ENCODE measurements around the gene ROR2. TPM values are rescaled to one million over a fixed set of nuclear protein-coding genes. Genes with fewer than 3 reads are reported as not detected.

The ROR2 gene
- total RNA-seq, 4 donors from 2014 or later, result 35.6 to 67.6 (median 50.6) TPM

- TF ChIP-seq CTCF (IDR thresholded peaks at IDR 0.05) (no peak), POLR2A (IDR thresholded peaks at IDR 0.05) (no peak)
- Histone ChIP-seq H3K4me3 (no peak overlapping the region), H3K9me3 (no peaks in the 10 kb centered on the region), H3K36me3 (no peaks in the 10 kb centered on the region), H3K27me3 (no peaks in the 10 kb centered on the region), H3K4me1 (no peaks in the 10 kb centered on the region), H3K27ac (peak overlapping the region; percentile 77 to 80)
- no peak for DNase-seq
- intact Hi-C loops (cut with DNase I; ENCODE audit: low total_unique reads), result no loop called here
These were observed 433.3 kb downstream of the ROR2 start for GRCh38 chr9:91516777-91517176.

DNA sequence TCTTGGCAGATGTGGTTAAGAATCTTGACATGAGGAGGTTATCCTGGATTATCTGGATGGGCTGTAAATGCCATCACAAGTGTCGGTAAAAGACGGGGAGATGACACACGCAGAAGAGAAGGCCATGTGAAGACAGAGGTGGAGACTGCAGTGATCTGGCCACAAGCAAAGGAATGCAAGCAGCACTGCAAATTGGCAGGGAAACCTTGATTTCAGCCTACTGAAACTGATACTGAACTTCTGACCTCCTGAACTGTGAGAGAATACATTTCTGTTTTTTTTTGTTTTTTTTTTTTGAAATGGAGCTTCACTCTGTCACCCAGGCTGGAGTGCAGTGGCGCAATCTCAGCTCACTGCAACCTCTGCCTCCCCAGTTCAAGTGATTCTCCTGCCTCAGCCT lies 433.9 kb downstream of the ROR2 start:
- H3K4me3 ChIP-seq, result no peak overlapping the region

DNA sequence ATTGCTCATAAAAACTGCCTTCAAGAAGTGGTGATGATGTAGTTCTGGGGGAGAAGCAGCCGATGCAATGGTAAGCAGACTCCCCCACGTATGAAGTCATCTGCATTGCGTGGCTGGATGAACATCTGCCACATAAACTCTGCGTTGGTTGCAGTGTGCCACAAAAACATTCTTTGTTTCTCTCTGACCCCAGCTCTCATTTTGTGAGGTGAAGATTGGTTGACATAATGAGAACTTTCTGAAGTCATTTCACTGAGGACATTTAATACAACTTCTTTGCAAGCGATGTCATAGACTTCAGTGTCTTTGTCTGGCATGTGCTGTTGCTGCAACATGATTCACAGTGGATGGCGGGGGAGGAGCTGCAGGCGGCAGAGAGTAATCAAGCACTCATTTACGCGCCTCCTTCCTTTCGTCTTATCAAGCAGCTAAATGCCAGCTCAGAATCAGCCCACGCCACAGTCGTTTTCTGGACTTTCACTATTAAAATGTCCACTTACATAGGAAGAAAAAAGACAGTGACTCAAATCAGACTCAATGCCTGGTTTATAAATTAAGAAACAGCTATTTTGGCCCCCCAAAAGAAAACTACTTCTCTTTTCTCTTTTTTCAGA lies 434.8 kb downstream of the ROR2 start:
- H3K4me3 ChIP-seq, result peak overlapping the region in 1 of 2 donors; percentile 18
- H3K36me3 ChIP-seq, result no peaks in the 10 kb centered on the region
- no peaks in the 10 kb centered on the region for H3K4me1 ChIP-seq
- TF ChIP-seq CTCF (IDR thresholded peaks at IDR 0.05), result no peak
- TF ChIP-seq POLR2A (IDR thresholded peaks at IDR 0.05), result no peak
- no peaks in the 10 kb centered on the region for H3K27me3 ChIP-seq
- peak overlapping the region; percentile 77 to 80 for H3K27ac ChIP-seq
- intact Hi-C loops (cut with DNase I; ENCODE audit: low total_unique reads), result no loop called here
- no peaks in the 10 kb centered on the region for H3K9me3 ChIP-seq
- peak; percentile 76 to 91 for DNase-seq

More for the DNA sequence above, 433.9 kb downstream of the ROR2 start:
- TF ChIP-seq POLR2A (IDR thresholded peaks at IDR 0.05), result no peak
- TF ChIP-seq CTCF (IDR thresholded peaks at IDR 0.05), result no peak
- H3K27me3 ChIP-seq, result no peaks in the 10 kb centered on the region
- H3K4me1 ChIP-seq, result no peaks in the 10 kb centered on the region
- no peaks in the 10 kb centered on the region for H3K9me3 ChIP-seq
- H3K36me3 ChIP-seq, result no peaks in the 10 kb centered on the region
- H3K27ac ChIP-seq, result peak overlapping the region; percentile 77 to 80
- intact Hi-C loops (cut with DNase I; ENCODE audit: low total_unique reads), result no loop called here
- no peak for DNase-seq

Small RNA genes lying within 50 kb of the gene (microRNA-seq; reads per million reads assigned to microRNA genes)
- gene MIR3910-1 (ENCODE audit: borderline microRNAs expressed, borderline replicate concordance) (not detected), gene MIR3910-2 (ENCODE audit: borderline microRNAs expressed, borderline replicate concordance) (not detected)

Small RNA genes lying within 50 kb of the gene (small RNA-seq; reads per million reads assigned to genes)
- gene MIR3910-1, result not detected

Other genes starting within 250 kb of the ROR2 start
- gene SPTLC1, start 165.2 kb upstream of the ROR2 start, total RNA-seq, result 100 to 1,000 TPM in 1 of 4 donors, 10 to 100 TPM in 3; 42.9 to 153 (median 70.8) TPM

Data from uterus (tissue), 4 donors.